HG03342 (cell line): ENCODE results near the gene CTDSPL2.
"Not testable (repeated sequence)": the region's sequence is repeated elsewhere in the genome, so short reads cannot be mapped to it uniquely, and the experiment has no call there.

Experiments used
- ATAC-seq: cut with Tn5 transposase; IDR thresholded peaks from one replicate; pipeline ENCODE4 v1.9.1; 2021; ENCODE audit warnings: mild to moderate bottlenecking, moderate library complexity; ENCODE audit not compliant: unreplicated experiment

CTDSPL2 gene

GRCh38 chr15:44482090-44482489 lies 54.7 kb downstream of the CTDSPL2 start:
- no peak for ATAC-seq

- no peak for ATAC-seq
Measured at GRCh38 chr15:44485880-44486279, 58.5 kb downstream of the CTDSPL2 start.

- no peak for ATAC-seq
Measured at GRCh38 chr15:44489464-44489863, 62.0 kb downstream of the CTDSPL2 start.

GRCh38 chr15:44490622-44491021 lies 63.2 kb downstream of the CTDSPL2 start:
- ATAC-seq, result no peak

GRCh38 chr15:44492040-44492439 lies 64.6 kb downstream of the CTDSPL2 start:
- no peak for ATAC-seq

GRCh38 chr15:44492672-44493071 lies 65.2 kb downstream of the CTDSPL2 start:
- no peak for ATAC-seq

GRCh38 chr15:44495562-44495961 lies 68.1 kb downstream of the CTDSPL2 start:
- no peak for ATAC-seq

- ATAC-seq, result no peak
Measured at GRCh38 chr15:44500555-44500954, 73.1 kb downstream of the CTDSPL2 start.

- no peak for ATAC-seq
Measured at GRCh38 chr15:44501768-44502366, 74.4 kb downstream of the CTDSPL2 start.

- no peak for ATAC-seq
Measured at GRCh38 chr15:44516436-44516835, 89.0 kb downstream of the CTDSPL2 start.

- no peak for ATAC-seq
Measured at GRCh38 chr15:44519537-44519936, 92.1 kb downstream of the CTDSPL2 start.

- no peak for ATAC-seq
Measured at GRCh38 chr15:44525018-44525417, 97.6 kb downstream of the CTDSPL2 start.

- no peak for ATAC-seq
Measured at GRCh38 chr15:44527241-44527640, 99.8 kb downstream of the CTDSPL2 start.

GRCh38 chr15:44529864-44530604 lies 102.6 kb downstream of the CTDSPL2 start:
- ATAC-seq, result no peak

- ATAC-seq, result no peak
Measured at GRCh38 chr15:44530653-44531052, 103.2 kb downstream of the CTDSPL2 start.

- not testable (repeated sequence) for ATAC-seq
Measured at GRCh38 chr15:44532275-44532674, 104.8 kb downstream of the CTDSPL2 start.

- ATAC-seq, result no peak
Measured at GRCh38 chr15:44532689-44533088, 105.3 kb downstream of the CTDSPL2 start.

- ATAC-seq, result no peak
Measured at GRCh38 chr15:44535092-44535491, 107.7 kb downstream of the CTDSPL2 start.

GRCh38 chr15:44535523-44536301 lies 108.3 kb downstream of the CTDSPL2 start:
- no peak for ATAC-seq

- peak; percentile 45 for ATAC-seq
Measured at GRCh38 chr15:44536302-44536961, 109.0 kb downstream of the CTDSPL2 start.
